AML-193 (cell line): Measurements from ENCODE around the gene PROKR2.

Experiments used
- DNase-seq, 2 experiments: peaks; one replicate each; lab custom pipeline; 2025; lab: John Stamatoyannopoulos, UW

PROKR2 gene

DNA sequence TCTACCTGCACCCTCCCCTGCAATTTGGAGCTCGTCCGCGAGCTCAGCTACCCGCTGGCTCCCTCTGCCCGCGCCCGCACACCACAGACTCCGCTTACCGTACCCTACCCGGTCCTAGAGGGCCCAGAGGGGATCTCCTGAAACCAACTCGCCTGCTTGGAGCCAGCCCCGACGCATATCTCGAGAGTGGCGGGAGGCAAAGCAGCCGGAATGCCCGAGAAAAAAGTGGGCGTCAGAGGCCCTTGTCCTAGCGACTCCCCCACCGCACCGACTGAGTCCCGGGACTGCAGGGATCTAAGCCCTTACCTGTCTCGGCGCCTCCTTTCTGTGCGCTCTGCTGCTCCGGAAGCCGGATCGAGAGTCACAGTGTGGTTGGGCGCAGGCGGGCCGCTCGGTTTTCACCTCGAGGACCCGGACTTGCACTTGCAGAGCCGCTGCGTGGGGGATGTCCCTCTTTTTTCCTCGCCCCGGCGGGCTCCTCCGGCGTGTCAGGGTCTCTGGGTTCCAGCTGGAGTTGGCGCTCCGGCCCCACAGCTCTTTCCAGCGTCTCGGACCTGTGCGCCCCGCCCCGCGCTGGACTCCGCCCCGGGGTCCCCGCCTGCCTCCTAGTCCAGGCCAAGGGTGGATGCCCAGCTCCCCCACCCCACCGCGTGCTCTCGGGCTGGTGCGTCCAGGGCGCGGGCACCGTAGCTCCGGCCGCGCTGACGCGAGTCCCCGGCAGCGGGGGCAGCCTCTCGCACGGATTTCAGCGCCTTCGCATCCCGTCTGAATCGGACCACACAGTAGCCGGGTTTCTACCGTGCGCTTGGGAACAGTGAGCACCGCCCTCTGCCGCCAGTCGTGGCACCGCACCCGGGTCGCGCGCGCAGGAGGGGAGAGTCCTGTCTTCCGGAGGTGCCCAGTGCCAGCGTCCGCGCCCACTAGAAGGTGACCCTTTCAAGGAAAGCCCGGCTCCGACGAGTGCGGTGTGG is at the start of gene PROKR2:
TSS of gene PROKR2 (minus strand) at position 767 of the 971 bp plus-strand sequence. CDS start 2,585 bp downstream, outside the sequence.
- DNase-seq, result no peak

GRCh38 chr20:5364997-5365597 is 48.3 kb upstream of the PROKR2 start:
- no peak for DNase-seq

- no peak for DNase-seq
These were observed 47.5 kb upstream of the PROKR2 start for GRCh38 chr20:5364136-5364821.

GRCh38 chr20:5362771-5363170 is 46.0 kb upstream of the PROKR2 start:
- no peak for DNase-seq

GRCh38 chr20:5361176-5361575 is 44.4 kb upstream of the PROKR2 start:
- no peak for DNase-seq

DNA sequence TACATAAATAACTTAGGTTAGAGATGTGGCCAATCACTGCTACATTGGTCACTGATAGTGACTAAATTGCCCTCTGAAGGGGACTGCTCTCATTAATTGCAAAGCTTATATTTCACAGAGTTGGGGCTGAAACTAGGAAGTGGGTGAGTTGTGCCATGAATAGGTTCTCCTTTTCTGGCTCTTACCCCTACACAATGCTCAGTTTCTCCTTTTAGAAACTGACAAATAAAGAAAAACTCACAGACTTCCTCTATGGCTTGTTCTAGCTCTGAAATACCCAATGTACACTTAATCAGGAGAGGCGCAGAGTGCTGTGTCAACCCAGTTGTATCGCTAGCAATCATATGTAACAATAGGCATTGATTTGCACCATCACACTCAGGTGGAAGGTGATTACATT is 41.2 kb upstream of the PROKR2 start:
- no peak for DNase-seq

- no peak for DNase-seq
These were observed 40.2 kb upstream of the PROKR2 start for GRCh38 chr20:5356941-5357340.

DNA sequence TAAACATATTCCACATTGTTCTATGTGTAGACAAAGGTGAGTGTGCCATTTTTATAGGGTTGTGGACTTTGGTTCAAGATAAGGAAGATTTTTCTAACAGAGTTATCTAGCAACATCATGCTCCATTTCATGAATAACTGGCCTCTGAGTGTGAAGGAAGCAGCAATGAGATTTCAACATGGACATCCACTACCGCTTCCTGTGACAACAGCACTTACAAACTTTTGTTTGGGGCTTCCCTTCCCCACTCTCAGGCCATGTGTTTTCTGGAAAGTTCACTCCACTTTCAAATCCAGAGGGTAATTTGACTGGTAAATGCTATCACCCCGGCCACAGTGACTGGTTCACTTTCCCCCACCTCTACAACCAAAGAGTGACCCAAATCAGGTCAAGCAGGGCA is 38.1 kb upstream of the PROKR2 start:
- DNase-seq, result no peak

- no peak for DNase-seq
These were observed 37.1 kb upstream of the PROKR2 start for GRCh38 chr20:5353624-5354496.

DNA sequence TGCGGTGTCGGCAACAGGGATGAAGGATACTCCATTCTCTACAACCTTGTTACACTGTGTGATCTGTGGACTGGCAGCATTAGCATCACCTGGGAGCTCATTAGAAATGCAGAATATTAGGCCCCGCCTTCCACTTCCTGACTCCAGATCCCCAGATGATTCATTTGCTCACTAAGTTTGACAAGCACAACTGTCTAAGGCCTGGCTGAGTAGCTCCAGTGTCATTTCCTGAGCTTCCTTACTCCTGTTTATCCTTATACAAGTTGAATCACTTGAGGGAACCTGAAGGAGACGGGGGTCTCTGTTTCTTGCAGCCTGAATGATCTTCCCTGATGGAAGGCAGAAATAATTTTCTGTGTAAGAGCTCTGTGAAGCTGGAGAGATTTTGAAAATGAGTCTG is 32.7 kb upstream of the PROKR2 start:
- DNase-seq, result no peak

DNA sequence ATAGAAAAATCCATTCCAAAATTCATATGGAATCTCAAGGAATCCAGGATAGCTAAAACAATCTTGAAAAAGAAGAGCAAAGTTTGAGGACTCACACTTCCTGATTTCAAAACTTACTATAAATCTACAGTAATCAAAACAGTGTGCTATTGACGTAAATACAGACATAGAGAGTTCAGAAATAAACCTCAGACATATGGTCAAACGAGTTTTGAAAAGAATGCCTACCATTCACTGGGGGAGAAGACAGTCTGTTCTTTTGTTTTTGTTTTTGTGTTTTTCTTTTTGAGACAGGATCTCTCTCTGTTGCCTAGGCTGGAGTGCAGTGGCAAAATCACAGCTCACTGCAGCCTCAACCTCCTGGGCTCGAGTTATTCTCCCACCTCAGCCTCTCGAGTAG is 25.3 kb upstream of the PROKR2 start:
- no peak for DNase-seq

- no peak for DNase-seq
These were observed 14.6 kb upstream of the PROKR2 start for GRCh38 chr20:5331340-5331739.

GRCh38 chr20:5328268-5328667 is 11.5 kb upstream of the PROKR2 start:
- no peak for DNase-seq

- no peak for DNase-seq
These were observed 10.6 kb upstream of the PROKR2 start for GRCh38 chr20:5327356-5327755.

GRCh38 chr20:5315807-5316187 is 957 bp downstream of the PROKR2 start:
- no peak for DNase-seq

GRCh38 chr20:5313916-5314315 is 2.8 kb downstream of the PROKR2 start:
- no peak for DNase-seq

DNA sequence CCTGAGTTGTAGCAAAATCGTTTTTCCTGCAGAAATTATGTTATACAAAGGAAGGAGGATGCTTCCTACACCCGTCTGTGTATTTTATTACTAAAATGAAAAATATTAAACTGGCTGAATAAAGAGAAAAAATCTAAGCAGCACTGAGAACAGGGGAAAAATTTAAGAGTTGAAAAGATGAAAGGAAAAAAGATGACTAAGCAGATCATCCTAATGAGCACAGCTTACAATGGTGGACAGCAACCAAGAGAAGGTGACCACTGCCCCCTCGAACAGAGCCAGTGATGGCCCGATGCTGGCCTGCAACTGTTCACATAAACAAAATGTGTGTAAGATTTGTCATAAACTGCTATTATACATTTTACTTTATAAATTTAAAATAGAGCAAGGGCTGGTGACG is 4.2 kb downstream of the PROKR2 start:
- no peak for DNase-seq

DNA sequence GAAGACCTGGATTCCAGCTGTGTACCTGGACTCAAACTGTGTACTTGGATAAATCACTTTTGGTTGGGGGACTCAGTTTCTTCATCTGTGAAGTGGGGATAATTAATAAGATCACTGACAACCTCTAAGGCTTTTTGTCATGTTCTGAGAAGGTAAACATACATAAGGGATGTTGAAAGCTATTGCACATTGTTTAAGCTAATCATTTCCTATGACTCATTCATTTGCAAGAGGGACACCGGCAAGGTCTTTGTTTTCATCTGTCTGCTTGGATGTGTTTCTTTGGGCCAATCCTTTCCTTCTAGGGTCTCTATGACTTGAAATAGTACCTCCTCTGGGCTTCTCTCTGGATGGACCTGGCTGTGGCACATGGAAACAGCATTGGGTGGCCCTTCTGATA is 6.8 kb downstream of the PROKR2 start:
- DNase-seq, result no peak

GRCh38 chr20:5298811-5299210 is 17.9 kb downstream of the PROKR2 start:
- no peak for DNase-seq

DNA sequence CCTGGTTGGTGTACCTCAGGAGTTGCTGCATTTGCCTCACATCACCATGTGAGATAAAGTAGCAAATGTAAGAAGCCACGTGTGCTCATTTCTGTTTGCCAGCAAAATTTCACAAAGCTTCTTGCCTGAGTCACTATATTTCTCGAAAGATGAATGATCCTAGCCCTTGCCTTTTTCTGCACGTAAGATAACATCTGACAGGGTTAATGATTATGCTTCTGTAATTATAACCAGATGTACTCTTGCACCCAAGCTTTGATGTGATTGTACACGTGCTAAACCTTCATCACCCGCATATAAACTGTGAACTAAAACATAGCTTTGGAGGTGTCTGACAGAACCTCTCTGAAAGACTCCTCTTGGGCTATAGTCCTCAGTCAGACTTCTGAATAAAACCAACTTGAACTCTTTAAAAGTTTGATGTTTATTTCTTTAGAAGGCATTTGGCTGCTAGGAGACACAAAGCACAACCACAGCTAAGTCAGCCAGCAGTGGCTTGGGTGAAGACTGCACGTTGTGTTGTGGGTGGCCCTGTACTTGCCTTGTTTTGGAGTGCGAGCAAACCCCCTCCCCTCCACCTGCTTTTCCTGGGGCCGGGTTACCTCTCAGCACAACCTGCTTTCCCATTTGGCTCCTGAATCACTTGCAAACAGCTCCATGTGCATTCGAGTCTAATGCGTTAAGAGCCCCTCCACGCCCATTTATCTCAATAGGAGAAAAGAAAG is 19.3 kb downstream of the PROKR2 start:
- DNase-seq, result no peak

DNA sequence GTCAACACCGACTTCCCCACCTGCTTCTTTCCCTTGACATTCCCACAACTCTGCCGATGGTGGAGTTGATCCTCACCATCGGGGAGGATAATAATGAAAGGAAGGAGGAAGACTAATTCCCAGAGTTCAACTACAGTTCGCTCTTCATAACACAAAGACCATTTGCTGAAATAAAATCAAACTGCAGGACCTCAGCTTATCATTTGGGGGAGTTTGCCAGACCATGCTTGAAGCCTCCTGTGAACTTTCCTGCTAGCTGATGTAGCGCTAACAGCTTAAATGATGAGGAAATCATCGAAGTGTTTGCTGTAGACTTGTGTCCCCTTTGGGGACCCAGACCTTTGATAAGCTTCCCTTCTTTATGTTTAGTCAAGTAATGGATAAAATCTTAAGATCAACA is 26.2 kb downstream of the PROKR2 start:
- no peak for DNase-seq
